Trophoblast cell (in vitro differentiated cells and primary cell): ENCODE results near the gene PTPRE.

Experiments
- DNase-seq, 2 donors: peaks; one replicate each; pipeline ENCODE4 v3.0.0-alpha.2; 2016
- H2AFZ ChIP-seq: 2 replicates; pipeline ENCODE4 v1.6.1; 2013; ENCODE audit warnings: low read length, moderate library complexity, mild to moderate bottlenecking; ENCODE audit not compliant: insufficient read depth, poor library complexity
- H2AK5ac ChIP-seq: 2 replicates; pipeline ENCODE4 v1.6.1; 2013; ENCODE audit warnings: mild to moderate bottlenecking, low read length
- H2BK120ac ChIP-seq: 2 replicates; pipeline ENCODE4 v1.6.1; 2013; ENCODE audit warnings: low read length, mild to moderate bottlenecking, moderate library complexity; ENCODE audit not compliant: insufficient read depth, poor library complexity
- H2BK12ac ChIP-seq: 2 replicates; pipeline ENCODE4 v1.6.1; 2013; ENCODE audit warnings: mild to moderate bottlenecking, low read length, moderate library complexity
- H2BK5ac ChIP-seq: 2 replicates; pipeline ENCODE4 v1.6.1; 2013; ENCODE audit warnings: low read length, low read depth, moderate library complexity, mild to moderate bottlenecking; ENCODE audit not compliant: poor library complexity
- H3K14ac ChIP-seq: 2 replicates; pipeline ENCODE4 v1.6.1; 2013; ENCODE audit warnings: mild to moderate bottlenecking, low read length
- H3K18ac ChIP-seq: 2 replicates; pipeline ENCODE4 v1.6.1; 2013; ENCODE audit warnings: mild to moderate bottlenecking, low read length
- H3K23ac ChIP-seq: 2 replicates; pipeline ENCODE4 v1.6.1; 2013; ENCODE audit warnings: low read length
- H3K27ac ChIP-seq: 2 replicates; pipeline ENCODE4 v1.5.1; 2013; ENCODE audit warnings: low read depth, mild to moderate bottlenecking, inconsistent platforms, low read length, moderate library complexity
- H3K27me3 ChIP-seq: 2 replicates; pipeline ENCODE4 v1.6.1; 2013; ENCODE audit warnings: inconsistent platforms, mild to moderate bottlenecking, low read length, moderate library complexity; ENCODE audit not compliant: insufficient read depth
- H3K36me3 ChIP-seq, 2 experiments: 1 replicate in 1 of 2; 2 replicates in 1 of 2; pipeline ENCODE4 v1.6.1; 2013; ENCODE audit warnings: low read length in 2 of 2, mild to moderate bottlenecking in 2 of 2, moderate library complexity in 1 of 2; ENCODE audit not compliant: insufficient read depth in 2 of 2, control insufficient read depth in 1 of 2
- H3K4ac ChIP-seq: 2 replicates; pipeline ENCODE4 v1.6.1; 2013; ENCODE audit warnings: low read depth, mild to moderate bottlenecking, low read length, moderate library complexity
- H3K4me1 ChIP-seq, 2 experiments: 1 replicate in 1 of 2; 2 replicates in 1 of 2; pipeline ENCODE4 v1.6.1; 2013; ENCODE audit warnings: low read length in 2 of 2, mild to moderate bottlenecking in 2 of 2, moderate library complexity in 1 of 2; ENCODE audit not compliant: insufficient read depth in 2 of 2, control insufficient read depth in 1 of 2
- H3K4me2 ChIP-seq: 2 replicates; pipeline ENCODE4 v1.6.1; 2013; ENCODE audit warnings: inconsistent platforms, mild to moderate bottlenecking, low read length, moderate library complexity
- H3K4me3 ChIP-seq: 2 replicates; pipeline ENCODE4 v1.5.1; 2013; ENCODE audit warnings: mild to moderate bottlenecking, low read depth, low read length, inconsistent platforms
- H3K79me1 ChIP-seq: one replicate; pipeline ENCODE4 v1.6.1; 2013; ENCODE audit warnings: low read length
- H3K79me2 ChIP-seq: 2 replicates; pipeline ENCODE4 v1.6.1; 2013; ENCODE audit warnings: low read length, mild to moderate bottlenecking; ENCODE audit not compliant: control insufficient read depth, insufficient read depth, poor library complexity
- H3K9ac ChIP-seq: 2 replicates; pipeline ENCODE4 v1.6.1; 2013; ENCODE audit warnings: mild to moderate bottlenecking, low read length
- H3K9me3 ChIP-seq: 2 replicates; pipeline ENCODE4 v1.6.1; 2013; ENCODE audit warnings: low read depth, mild to moderate bottlenecking, control low read depth, inconsistent platforms, low read length; ENCODE audit not compliant: insufficient read depth
- H4K12ac ChIP-seq: 2 replicates; pipeline ENCODE4 v1.6.1; 2013; ENCODE audit warnings: low read depth, mild to moderate bottlenecking, low read length, moderate library complexity
- H4K8ac ChIP-seq: 2 replicates; pipeline ENCODE4 v1.6.1; 2013; ENCODE audit warnings: low read depth, mild to moderate bottlenecking, low read length, moderate library complexity
- H4K91ac ChIP-seq: one replicate; pipeline ENCODE4 v1.6.1; 2013; ENCODE audit warnings: low read depth, mild to moderate bottlenecking, low read length, moderate library complexity
- WGBS: extraction: QIAGEN DNeasy Blood & Tissue Kit; methylation state at CpG from one replicate; pipeline ENCODE4 v1.1.7; 2013; ENCODE audit warnings: missing lambda C conversion rate; ENCODE audit not compliant: insufficient read length, insufficient coverage; ENCODE audit errors: extremely low coverage; 5-methylcytosine and 5-hydroxymethylcytosine counted together

PTPRE gene

DNA sequence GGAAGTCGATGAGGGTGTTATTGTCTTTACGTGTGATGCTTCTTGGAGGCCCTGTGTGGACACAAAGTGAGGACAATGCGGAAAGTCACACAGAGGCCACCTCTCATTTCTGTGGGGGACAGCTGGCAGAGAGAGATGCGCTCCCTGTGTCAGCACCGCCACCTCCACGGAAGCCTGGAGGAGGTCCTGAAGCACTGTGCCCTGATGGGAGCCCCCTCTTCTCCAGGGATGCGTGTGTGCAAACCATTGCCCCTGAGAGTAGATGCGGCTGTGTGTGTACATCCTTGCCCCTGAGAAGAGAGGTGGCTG is 2.0 kb downstream of the PTPRE start:
- peak overlapping the region; percentile 77 for H2BK120ac ChIP-seq
- H4K91ac ChIP-seq: peak overlapping the region; percentile 91
- H3K9ac ChIP-seq: no peak overlapping the region
- peak overlapping the region; percentile 44 for H3K18ac ChIP-seq
- H2AFZ ChIP-seq: peak overlapping the region; percentile 0
- peaks cover 3% of the 10 kb centered on the region for H3K9me3 ChIP-seq
- H3K79me2 ChIP-seq: peaks cover 4% of the 10 kb centered on the region
- peak overlapping the region; percentile 47 for H2AK5ac ChIP-seq
- H2BK5ac ChIP-seq: peak overlapping the region; percentile 49
- H3K79me1 ChIP-seq: peaks cover 18% of the 10 kb centered on the region
- peak overlapping the region; percentile 54 for H3K14ac ChIP-seq
- H3K4ac ChIP-seq: peak overlapping the region; percentile 27
- H3K27me3 ChIP-seq: no peaks in the 10 kb centered on the region
- no peak overlapping the region for H3K4me2 ChIP-seq
- H3K4me1 ChIP-seq: peaks cover 15 to 31% of the 10 kb centered on the region in 2 experiments
- no peak overlapping the region for H3K23ac ChIP-seq
- H3K36me3 ChIP-seq: no peaks in the 10 kb centered on the region
- DNase-seq: no peak
- no CpG with 5 or more reads among the region's 8 CpGs for WGBS
- peak overlapping the region; percentile 43 for H2BK12ac ChIP-seq
- peak overlapping the region; percentile 31 for H4K8ac ChIP-seq
- H3K4me3 ChIP-seq: no peak overlapping the region
- no peak overlapping the region for H4K12ac ChIP-seq
- H3K27ac ChIP-seq: peak overlapping the region; percentile 48

DNA sequence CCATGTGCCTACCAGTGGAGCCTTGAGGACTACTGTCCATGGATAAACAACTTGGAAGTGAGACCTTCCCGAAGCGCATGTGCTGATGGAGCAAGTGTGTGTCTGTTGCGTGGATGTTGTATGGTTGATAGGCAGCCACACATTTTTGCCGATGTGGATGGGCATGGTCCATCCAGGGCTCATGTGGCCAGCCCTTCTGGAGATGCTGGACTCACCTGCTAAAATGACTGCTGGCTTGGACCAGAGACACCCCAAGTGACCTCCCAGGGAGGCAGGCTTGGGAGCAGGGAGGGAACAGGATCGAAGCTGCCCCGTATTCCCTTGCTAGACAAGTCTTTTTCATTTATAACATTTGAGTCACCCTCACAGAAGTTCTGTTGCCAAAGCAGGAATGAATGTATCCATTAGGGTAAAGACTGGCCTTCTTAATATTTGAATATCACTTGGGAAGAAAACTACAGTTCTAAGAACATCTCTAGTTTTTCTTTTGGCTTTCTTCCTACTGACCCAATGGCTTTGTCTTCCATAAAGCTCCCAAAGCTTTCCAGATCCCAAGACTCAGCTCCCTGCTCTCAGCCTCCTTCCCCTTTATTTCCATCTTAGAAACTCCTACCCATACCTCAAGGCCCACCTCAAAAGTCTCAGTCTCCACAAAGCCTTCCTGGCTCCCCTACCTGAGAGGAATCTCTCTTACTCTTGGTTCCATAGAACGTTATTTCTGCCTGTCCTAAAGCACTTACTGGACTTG is 3.0 kb downstream of the PTPRE start:
- Histone ChIP-seq H2AK5ac (peak overlapping the region; percentile 8), H3K9ac (no peak overlapping the region), H4K8ac (no peak overlapping the region), H3K79me1 (peaks cover 18% of the 10 kb centered on the region), H3K18ac (peak overlapping the region; percentile 6), H3K36me3 (no peaks in the 10 kb centered on the region), H4K12ac (no peak overlapping the region), H3K27me3 (no peaks in the 10 kb centered on the region), H2BK12ac (peak overlapping the region; percentile 1), H2BK5ac (no peak overlapping the region), H2AFZ (no peak overlapping the region), H4K91ac (peak overlapping the region; percentile 6), H3K79me2 (peaks cover 4% of the 10 kb centered on the region), H3K4ac (no peak overlapping the region), H3K23ac (no peak overlapping the region), H3K4me2 (no peak overlapping the region), H3K4me3 (no peak overlapping the region), H3K27ac (no peak overlapping the region), H3K9me3 (peaks cover 3% of the 10 kb centered on the region), H3K14ac (no peak overlapping the region), H3K4me1 (peaks cover 17 to 39% of the 10 kb centered on the region in 2 experiments), H2BK120ac (no peak overlapping the region)
- no CpG with 5 or more reads among the region's 7 CpGs for WGBS
- no peak for DNase-seq

DNA sequence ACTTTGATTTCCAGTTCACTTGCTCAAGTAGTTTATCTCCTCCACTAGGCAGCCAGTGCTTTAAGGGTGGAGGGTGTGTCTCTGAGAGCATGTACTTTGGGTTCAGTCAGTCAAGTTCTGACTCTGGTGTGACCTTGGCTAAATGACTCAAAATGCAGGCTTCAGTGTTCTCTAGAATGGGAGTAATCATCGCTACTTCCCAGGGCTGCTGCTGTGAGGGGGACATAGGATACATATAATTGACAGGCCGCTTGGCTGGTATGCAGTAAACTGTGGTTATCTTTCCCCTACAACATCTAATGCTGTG is 3.5 kb downstream of the PTPRE start:
- WGBS: no CpG with 5 or more reads among the region's 2 CpGs
- H3K4me1 ChIP-seq: peaks cover 17 to 37% of the 10 kb centered on the region in 2 experiments
- no peak overlapping the region for H3K9ac ChIP-seq
- no peak for DNase-seq
- H2AK5ac ChIP-seq: no peak overlapping the region
- H4K91ac ChIP-seq: no peak overlapping the region
- no peak overlapping the region for H3K4ac ChIP-seq
- H3K79me2 ChIP-seq: peaks cover 4% of the 10 kb centered on the region
- no peak overlapping the region for H4K8ac ChIP-seq
- no peak overlapping the region for H3K14ac ChIP-seq
- no peak overlapping the region for H3K27ac ChIP-seq
- no peak overlapping the region for H3K18ac ChIP-seq
- H2BK5ac ChIP-seq: no peak overlapping the region
- no peak overlapping the region for H3K23ac ChIP-seq
- no peak overlapping the region for H4K12ac ChIP-seq
- no peak overlapping the region for H2BK12ac ChIP-seq
- no peaks in the 10 kb centered on the region for H3K36me3 ChIP-seq
- H3K9me3 ChIP-seq: peaks cover 3% of the 10 kb centered on the region
- H3K4me3 ChIP-seq: no peak overlapping the region
- H3K4me2 ChIP-seq: no peak overlapping the region
- no peaks in the 10 kb centered on the region for H3K27me3 ChIP-seq
- H3K79me1 ChIP-seq: peaks cover 18% of the 10 kb centered on the region
- no peak overlapping the region for H2AFZ ChIP-seq
- no peak overlapping the region for H2BK120ac ChIP-seq

DNA sequence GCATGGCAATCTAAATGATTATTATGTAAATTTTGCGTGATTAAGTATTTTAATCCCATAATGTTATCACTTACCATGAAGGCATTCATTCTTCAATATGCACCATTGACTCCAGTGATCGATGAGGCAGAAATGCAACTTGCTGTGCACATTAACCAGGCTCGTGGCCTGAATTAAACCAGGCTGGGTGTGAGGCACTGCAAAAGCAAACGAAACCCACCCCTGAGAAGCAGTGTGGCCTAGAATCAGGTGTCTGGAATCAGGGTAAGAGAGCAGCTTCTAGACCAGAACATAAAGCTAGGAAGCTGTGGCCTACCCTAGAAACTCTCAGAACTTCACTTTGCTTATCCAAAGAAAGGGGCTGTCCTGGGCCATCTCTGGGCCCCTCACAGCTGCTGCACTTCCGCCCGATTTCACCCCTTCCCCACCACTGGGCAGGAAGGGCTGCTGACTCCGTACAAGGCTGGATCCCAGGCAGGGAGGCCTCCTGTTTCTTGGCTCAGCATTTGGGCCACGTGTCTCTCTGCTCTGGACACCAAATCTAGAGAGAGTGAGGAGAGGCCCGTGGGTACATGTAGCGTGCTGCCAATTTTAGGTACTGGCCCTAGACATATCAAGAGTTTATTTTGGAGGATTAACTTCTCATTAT is 4.4 kb downstream of the PTPRE start:
- H2AK5ac ChIP-seq: peak overlapping the region; percentile 0
- H4K91ac ChIP-seq: no peak overlapping the region
- H3K4ac ChIP-seq: no peak overlapping the region
- H2BK120ac ChIP-seq: peak overlapping the region; percentile 1
- peaks cover 17 to 37% of the 10 kb centered on the region in 2 experiments for H3K4me1 ChIP-seq
- peaks cover 3% of the 10 kb centered on the region for H3K9me3 ChIP-seq
- no CpG with 5 or more reads among the region's 10 CpGs for WGBS
- no peak overlapping the region for H3K23ac ChIP-seq
- H3K14ac ChIP-seq: no peak overlapping the region
- no peak overlapping the region for H4K8ac ChIP-seq
- no peak overlapping the region for H3K4me2 ChIP-seq
- H3K27ac ChIP-seq: no peak overlapping the region
- no peak overlapping the region for H3K4me3 ChIP-seq
- H2BK12ac ChIP-seq: no peak overlapping the region
- H3K9ac ChIP-seq: no peak overlapping the region
- H2BK5ac ChIP-seq: no peak overlapping the region
- H3K18ac ChIP-seq: no peak overlapping the region
- no peaks in the 10 kb centered on the region for H3K36me3 ChIP-seq
- peaks cover 18% of the 10 kb centered on the region for H3K79me1 ChIP-seq
- no peak overlapping the region for H2AFZ ChIP-seq
- peaks cover 4% of the 10 kb centered on the region for H3K79me2 ChIP-seq
- no peak overlapping the region for H4K12ac ChIP-seq
- no peaks in the 10 kb centered on the region for H3K27me3 ChIP-seq
- DNase-seq: no peak
